ENCODE results near the gene TOGARAM2.

GRCh38 chr2:29072251-29072650, 91.2 kb downstream of the TOGARAM2 start:
- no peak for TF ChIP-seq FOSL2 (CRISPR knock-in tag; IDR thresholded peaks at IDR 0.05)
- TF ChIP-seq, protein P1, sequence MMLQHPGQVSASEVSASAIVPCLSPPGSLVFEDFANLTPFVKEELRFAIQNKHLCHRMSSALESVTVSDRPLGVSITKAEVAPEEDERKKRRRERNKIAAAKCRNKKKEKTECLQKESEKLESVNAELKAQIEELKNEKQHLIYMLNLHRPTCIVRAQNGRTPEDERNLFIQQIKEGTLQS (CRISPR knock-in tag; IDR thresholded peaks at IDR 0.05) = no peak
- no peak for TF ChIP-seq SIN3A (IDR thresholded peaks at IDR 0.05; ENCODE audit: borderline replicate concordance, low read depth, low read length)
- no peak for TF ChIP-seq RBM22 (optimal IDR thresholded peaks at IDR 0.05; ENCODE audit: low read length)
- TF ChIP-seq, protein P2, sequence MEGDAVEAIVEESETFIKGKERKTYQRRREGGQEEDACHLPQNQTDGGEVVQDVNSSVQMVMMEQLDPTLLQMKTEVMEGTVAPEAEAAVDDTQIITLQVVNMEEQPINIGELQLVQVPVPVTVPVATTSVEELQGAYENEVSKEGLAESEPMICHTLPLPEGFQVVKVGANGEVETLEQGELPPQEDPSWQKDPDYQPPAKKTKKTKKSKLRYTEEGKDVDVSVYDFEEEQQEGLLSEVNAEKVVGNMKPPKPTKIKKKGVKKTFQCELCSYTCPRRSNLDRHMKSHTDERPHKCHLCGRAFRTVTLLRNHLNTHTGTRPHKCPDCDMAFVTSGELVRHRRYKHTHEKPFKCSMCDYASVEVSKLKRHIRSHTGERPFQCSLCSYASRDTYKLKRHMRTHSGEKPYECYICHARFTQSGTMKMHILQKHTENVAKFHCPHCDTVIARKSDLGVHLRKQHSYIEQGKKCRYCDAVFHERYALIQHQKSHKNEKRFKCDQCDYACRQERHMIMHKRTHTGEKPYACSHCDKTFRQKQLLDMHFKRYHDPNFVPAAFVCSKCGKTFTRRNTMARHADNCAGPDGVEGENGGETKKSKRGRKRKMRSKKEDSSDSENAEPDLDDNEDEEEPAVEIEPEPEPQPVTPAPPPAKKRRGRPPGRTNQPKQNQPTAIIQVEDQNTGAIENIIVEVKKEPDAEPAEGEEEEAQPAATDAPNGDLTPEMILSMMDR (CRISPR knock-in tag; IDR thresholded peaks at IDR 0.05) = no peak
- TF ChIP-seq, protein P3, sequence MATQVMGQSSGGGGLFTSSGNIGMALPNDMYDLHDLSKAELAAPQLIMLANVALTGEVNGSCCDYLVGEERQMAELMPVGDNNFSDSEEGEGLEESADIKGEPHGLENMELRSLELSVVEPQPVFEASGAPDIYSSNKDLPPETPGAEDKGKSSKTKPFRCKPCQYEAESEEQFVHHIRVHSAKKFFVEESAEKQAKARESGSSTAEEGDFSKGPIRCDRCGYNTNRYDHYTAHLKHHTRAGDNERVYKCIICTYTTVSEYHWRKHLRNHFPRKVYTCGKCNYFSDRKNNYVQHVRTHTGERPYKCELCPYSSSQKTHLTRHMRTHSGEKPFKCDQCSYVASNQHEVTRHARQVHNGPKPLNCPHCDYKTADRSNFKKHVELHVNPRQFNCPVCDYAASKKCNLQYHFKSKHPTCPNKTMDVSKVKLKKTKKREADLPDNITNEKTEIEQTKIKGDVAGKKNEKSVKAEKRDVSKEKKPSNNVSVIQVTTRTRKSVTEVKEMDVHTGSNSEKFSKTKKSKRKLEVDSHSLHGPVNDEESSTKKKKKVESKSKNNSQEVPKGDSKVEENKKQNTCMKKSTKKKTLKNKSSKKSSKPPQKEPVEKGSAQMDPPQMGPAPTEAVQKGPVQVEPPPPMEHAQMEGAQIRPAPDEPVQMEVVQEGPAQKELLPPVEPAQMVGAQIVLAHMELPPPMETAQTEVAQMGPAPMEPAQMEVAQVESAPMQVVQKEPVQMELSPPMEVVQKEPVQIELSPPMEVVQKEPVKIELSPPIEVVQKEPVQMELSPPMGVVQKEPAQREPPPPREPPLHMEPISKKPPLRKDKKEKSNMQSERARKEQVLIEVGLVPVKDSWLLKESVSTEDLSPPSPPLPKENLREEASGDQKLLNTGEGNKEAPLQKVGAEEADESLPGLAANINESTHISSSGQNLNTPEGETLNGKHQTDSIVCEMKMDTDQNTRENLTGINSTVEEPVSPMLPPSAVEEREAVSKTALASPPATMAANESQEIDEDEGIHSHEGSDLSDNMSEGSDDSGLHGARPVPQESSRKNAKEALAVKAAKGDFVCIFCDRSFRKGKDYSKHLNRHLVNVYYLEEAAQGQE (IDR thresholded peaks at IDR 0.05; ENCODE audit: borderline replicate concordance in 1 of 2, low read depth in 1 of 2, low read length in 2 of 2) = no peak
- no peak for TF ChIP-seq YY1 (IDR thresholded peaks at IDR 0.05; ENCODE audit: insufficient read depth, insufficient replicate concordance, low read depth, low read length)
- TF ChIP-seq ARID3A (IDR thresholded peaks at IDR 0.05; ENCODE audit: low read depth, low read length) = no peak
- no peak for TF ChIP-seq KDM4B (CRISPR knock-in tag; IDR thresholded peaks at IDR 0.05)
- no peak for TF ChIP-seq PREB (CRISPR knock-in tag; IDR thresholded peaks at IDR 0.05)
- no peak for TF ChIP-seq PITX1 (CRISPR knock-in tag; IDR thresholded peaks at IDR 0.05)

Data from HepG2 (cell line).